ENCODE measurements around the gene MAN2B2. TPM values are rescaled to one million over a fixed set of nuclear protein-coding genes. Genes with fewer than 3 reads are reported as not detected.
A peak's percentile ranks its signal among the peaks of the same experiment; 100 is the strongest.

The MAN2B2 gene
- 29.6 TPM for polyA plus RNA-seq (2013, experiment 1 of 2; ENCODE audit: insufficient read length)
- polyA plus RNA-seq (2013, experiment 2 of 2; ENCODE audit: insufficient read length): 30.6 TPM

- peak; percentile 83 for DNase-seq
These were observed at the start of gene MAN2B2 for GRCh38 chr4:6574747-6575502. TSS of gene MAN2B2 (plus strand) at chr4:6575189. CDS start at chr4:6575211, 22 bp downstream.

GRCh38 chr4:6525474-6525873 is 49.5 kb upstream of the MAN2B2 start:
- no peak for DNase-seq

- no peak for DNase-seq
These were observed 48.8 kb upstream of the MAN2B2 start for GRCh38 chr4:6526156-6526555.

DNA sequence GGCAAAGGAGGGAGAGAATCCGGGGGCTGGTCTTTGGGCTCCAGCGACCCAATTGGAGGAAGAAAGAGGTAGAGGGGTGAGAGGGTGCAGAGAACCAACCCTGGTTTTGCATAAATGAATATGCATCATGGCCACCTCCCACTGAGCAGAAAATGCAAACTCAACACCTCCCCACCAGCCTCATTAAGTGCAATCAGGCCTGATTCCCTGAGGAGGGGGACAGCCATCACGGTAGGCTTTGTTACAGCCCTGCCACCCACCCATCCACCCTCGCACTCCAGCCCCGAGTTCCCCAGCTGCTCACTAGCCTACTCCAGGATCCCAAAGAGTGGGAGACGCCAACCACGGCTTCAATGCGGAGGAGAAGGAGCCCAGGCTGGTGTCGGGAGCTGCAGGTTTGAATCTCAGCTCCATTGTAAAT is 48.3 kb upstream of the MAN2B2 start:
- DNase-seq: no peak

DNA sequence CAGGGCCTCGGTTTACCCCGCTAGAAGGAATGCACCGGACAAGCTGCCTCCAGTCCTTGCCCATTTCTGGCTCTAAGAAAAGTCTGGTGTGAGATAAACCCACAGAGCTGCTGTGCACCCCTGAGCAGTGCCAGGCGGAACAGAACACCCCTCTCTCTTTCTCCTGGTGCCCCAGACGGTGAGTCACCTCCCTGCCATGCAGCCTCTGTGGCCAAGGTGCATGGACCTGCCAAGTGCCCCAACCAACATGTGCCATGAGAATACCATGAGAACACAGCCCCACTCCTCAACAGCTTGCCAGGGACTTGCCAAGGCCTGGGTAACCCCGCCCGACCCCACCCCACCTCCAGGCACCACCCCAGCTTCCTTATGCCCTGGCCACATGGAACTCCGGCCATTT is 47.7 kb upstream of the MAN2B2 start:
- DNase-seq: no peak

DNA sequence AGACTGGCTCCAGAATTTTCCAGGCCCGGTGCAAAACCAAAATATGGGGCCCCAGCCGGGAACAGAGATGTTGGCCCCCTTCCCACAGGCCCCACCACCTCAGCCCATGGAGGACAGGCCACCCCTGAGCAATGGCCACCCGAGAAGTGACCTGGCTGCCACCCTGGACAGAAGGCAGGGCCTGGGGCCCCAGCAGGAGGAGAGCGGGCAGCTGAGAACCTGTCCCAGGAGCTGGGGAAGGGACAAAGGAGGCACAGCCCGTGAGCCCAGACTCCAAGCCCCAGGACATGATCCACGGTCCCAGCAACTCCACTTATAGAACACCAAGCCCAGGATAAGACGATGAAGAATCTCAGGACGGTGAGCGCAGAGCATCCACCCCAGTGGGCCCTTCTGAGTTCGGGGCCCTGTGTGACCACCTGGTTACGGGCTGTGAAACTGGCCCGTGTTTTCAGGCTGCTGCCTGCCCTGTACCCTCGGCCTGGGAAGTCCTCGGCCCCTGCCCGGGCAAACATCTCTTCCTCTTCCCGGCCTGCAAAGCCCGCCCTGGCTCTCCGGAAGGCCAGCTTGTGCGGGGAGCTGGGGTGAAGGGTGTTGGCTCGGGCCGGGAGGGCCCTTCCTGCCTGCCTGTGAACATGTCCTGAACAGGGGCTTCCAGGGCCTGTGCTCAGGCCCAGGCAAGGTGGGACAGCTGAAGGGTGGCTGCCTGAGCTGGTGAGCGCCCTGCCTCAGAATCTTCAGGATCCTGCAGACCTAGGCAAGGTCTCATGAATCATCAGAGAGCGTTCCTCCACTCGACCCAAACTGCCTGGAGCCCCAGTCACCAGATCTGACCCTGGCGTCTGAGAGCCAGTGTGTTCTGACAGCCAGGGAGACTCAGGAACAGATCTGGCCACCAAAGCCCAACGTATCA is 47.0 kb upstream of the MAN2B2 start:
- no peak for DNase-seq

GRCh38 chr4:6529021-6529420 is 46.0 kb upstream of the MAN2B2 start:
- no peak for DNase-seq

DNA sequence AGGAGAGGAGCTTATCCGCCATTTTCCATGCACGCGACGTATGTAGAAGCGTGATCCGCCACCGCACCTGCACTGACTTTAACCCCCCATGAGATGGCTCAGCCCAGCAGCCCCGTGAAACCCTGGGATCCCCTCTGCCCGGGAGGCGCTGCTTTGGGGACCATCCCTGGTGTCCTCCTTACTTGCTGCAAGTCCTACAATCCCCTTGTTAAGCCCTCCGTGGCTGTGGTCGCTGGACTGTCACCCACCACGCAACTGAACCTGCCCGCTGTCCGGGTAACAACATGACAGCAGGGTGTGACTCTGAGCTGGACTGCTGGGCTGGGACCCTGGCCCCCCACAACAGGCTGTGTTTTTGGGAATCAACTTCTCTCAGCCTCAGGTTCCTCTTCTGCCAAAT is 44.7 kb upstream of the MAN2B2 start:
- DNase-seq: no peak

DNA sequence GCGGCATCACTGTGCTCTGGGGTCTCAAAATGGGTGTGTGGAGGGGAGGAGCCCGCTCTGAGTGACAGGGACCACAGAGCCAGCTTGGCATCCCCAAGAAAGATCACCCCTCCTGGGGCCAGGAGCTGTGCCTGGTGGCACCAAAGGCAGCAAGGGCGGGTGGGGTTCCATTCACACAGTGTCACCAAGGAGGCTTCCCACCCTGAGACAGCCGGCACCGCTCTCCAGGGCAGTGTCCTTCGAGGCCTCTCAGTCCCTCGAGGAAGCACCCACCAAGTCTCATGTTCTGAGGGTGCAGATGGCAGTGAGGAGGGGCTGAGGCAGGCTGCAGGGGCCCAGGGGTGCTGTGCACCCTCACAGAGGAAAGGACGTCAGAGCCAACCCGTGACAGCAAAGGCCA is 44.0 kb upstream of the MAN2B2 start:
- DNase-seq: no peak

- DNase-seq: no peak
These were observed 42.9 kb upstream of the MAN2B2 start for GRCh38 chr4:6532102-6532501.

- no peak for DNase-seq
These were observed 42.3 kb upstream of the MAN2B2 start for GRCh38 chr4:6532658-6533057.

GRCh38 chr4:6534050-6534449 is 40.9 kb upstream of the MAN2B2 start:
- DNase-seq: no peak

DNA sequence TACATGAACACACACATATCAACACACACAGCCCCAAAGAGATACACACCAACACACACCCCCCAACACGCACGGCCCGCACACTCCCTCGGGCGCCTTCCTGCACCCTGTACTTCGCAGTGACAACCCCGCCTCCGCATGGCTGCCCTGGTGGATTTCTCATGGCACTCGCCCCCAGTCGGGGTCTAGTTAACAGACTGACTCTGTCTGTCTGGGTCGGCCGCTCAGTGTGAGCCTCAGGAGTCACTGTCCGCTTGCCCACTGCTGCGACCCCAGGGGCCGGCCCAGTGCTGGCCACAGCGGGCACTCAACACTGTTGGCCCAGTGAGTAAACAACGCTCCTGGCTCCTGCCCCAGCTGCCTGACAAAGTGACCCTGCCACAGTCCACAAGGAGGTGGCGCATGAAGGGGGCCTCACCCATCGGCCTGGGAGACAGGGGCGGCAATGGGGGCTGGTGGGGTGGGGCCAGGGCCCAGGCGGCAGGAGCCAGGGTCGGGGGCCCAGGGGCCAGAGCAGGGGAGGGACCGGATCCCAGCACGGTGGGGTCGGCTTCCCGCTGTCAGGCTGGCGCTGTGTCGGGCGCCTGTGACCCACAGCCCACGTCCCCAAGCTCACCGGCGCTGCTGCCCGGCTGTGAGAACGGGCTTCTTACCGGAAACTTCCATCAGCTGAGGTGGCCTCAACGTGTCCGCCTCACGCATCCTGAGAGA is 40.2 kb upstream of the MAN2B2 start:
- DNase-seq: no peak

DNA sequence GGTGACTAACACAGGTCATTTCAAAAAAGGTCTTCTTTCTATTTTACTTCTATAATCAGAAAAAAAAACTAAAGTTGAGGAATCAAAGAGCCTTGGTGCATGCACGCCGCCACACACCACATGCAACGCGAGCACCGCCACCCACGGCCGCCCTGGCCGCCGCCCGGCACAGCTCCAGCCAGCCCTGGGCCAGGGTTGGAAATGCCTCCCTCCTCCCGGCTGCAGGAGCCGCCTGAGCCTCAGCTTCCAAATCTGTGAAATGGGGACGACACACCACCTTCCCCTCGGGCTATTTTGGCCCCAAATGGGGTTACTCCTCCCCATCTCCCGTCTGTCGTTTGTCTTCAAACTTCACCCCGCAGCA is 39.7 kb upstream of the MAN2B2 start:
- DNase-seq: no peak

GRCh38 chr4:6535706-6536105 is 39.3 kb upstream of the MAN2B2 start:
- no peak for DNase-seq

DNA sequence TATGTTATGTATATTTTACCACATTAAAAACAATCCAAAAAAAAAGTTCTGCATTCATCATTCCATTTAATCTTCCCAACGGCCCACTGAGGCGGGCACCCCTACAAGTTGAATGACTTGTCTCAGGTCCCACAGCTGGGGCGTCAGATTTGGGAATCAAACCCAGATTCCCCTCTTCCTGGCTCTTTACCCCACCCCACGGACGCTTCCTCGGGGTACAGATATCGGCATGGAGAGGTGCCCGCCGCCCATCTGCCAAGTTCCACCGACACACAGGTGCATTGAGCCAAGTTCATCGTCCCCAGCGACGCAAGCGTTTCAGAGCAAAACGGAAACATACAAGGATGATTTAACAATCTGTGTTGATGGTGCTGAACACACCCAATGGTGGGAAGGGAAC is 36.9 kb upstream of the MAN2B2 start:
- no peak for DNase-seq

- DNase-seq: no peak
These were observed 36.4 kb upstream of the MAN2B2 start for GRCh38 chr4:6538575-6538974.

GRCh38 chr4:6539009-6539764 is 35.8 kb upstream of the MAN2B2 start:
- DNase-seq: no peak

DNA sequence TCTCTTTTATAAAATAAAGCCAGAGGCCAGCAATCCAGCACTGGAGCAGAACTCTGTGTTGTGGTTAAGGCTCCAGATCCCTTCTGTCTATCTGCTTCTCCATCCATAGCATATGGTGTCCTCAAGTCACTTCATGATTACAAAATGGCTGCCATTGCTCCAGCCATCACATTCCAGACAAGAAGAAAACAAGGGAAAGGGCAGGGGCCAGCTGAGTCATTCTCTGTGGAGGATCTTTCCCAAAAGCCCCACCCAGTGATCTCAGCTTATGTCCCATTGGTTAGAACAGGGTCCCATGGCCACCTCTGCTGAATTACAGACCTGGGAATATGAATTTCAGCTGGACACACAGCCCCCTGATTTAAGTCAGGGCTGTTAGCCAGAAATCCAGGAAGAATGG is 34.1 kb upstream of the MAN2B2 start:
- no peak for DNase-seq

DNA sequence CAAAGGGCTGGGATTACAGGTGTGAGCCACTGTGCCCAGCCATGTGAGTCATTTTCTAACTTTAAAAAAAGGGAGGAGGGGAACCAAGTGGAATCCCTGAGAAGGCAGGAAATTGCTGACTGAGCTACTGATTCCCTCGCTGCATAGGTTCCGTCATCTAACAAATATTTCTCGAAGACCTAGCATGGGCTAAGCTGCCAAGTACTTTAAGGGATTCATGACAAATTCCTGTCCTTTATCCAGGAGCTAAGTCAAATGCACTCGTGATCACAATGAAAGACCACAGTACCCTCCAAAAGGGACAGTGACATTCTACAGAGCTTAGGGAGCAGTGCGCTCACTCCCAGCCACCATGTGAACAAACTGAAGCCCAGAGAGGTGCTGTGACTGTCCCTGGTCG is 33.2 kb upstream of the MAN2B2 start:
- no peak for DNase-seq

GRCh38 chr4:6542951-6543350 is 32.0 kb upstream of the MAN2B2 start:
- no peak for DNase-seq

DNA sequence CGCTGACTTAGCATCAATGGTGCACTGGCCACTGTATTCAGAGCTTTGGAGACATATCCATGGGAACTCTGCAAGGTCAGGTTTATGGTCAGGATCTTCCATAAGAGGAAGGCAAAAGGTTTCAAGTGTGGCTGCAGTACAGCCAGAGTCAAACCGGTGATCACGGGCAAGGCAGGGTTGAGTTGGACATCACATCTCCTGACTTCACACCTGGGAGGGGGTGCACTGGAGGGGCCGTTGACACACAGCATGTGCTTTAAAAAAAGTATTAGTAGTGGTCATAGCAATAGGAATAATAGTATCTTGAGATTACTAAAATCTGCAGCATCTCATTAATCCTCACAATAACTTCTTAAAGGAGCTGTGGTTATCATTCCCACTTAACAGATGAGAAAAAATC is 28.9 kb upstream of the MAN2B2 start:
- DNase-seq: no peak

Data from fibroblast of skin of scalp (primary cell).